Testis (tissue), 2 donors: ENCODE results near the gene PPFIBP2.

ENCODE experiments used
- POLR2A ChIP-seq: fragments of 450-650 bp; IDR thresholded peaks from one replicate; pipeline ENCODE4 v1.6.1; 2017; ENCODE audit warnings: antibody characterized with exemption, mild to moderate bottlenecking, moderate library complexity
- TF ChIP-seq, protein P1 (sequence below), 3 experiments: fragments of 450-650 bp in 2 of 3; fragments of 200-600 bp in 1 of 3; sonication (generic) in 1 of 3; IDR thresholded peaks; one replicate each; pipeline ENCODE4 v1.5.1; 2016 to 2019; ENCODE audit warnings: antibody characterized with exemption in 3 of 3, mild to moderate bottlenecking in 2 of 3, moderate library complexity in 1 of 3

DNA sequence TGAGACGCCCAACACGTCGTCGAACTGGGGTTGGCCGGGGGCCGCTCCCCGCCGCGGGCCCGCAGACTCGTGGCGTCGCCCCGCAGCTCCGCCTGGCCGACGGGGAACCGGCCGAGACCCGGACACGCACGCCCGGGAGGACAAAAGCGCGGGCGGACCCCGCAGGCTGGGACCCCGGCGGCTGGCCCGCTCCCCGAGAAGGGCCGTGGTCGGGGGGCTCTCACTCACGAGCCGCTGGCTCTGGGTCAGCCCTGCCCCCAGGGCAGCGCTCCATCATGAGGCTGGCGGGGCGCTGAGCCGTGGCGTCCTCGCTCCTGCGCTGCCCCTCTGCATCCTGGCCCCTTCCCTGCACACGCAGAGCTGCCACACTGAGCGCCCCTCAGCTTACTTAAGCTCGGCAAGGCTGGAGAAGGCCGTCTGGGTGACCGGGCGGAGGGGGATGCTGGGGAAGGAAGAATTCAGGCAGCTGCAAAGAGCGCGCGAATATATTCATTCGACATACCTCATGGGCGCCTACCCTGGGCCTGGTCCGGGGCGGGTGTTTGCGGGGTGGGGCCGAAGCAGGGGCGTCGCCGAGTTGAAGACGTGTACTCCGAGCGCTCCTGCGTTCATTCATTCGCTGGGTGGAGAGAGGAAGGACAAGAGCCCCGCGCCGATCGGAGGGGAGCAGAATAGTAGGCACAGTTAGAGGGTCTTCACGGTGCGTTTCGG is 160.1 kb downstream of the PPFIBP2 start:
- TF ChIP-seq, protein P1, sequence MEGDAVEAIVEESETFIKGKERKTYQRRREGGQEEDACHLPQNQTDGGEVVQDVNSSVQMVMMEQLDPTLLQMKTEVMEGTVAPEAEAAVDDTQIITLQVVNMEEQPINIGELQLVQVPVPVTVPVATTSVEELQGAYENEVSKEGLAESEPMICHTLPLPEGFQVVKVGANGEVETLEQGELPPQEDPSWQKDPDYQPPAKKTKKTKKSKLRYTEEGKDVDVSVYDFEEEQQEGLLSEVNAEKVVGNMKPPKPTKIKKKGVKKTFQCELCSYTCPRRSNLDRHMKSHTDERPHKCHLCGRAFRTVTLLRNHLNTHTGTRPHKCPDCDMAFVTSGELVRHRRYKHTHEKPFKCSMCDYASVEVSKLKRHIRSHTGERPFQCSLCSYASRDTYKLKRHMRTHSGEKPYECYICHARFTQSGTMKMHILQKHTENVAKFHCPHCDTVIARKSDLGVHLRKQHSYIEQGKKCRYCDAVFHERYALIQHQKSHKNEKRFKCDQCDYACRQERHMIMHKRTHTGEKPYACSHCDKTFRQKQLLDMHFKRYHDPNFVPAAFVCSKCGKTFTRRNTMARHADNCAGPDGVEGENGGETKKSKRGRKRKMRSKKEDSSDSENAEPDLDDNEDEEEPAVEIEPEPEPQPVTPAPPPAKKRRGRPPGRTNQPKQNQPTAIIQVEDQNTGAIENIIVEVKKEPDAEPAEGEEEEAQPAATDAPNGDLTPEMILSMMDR (IDR thresholded peaks at IDR 0.05) = no peak
- TF ChIP-seq POLR2A = no peak
